OCI-LY7 (cell line): ENCODE data around the gene KIRREL3. TPM values are rescaled to one million over a fixed set of nuclear protein-coding genes. Genes with fewer than 3 reads are reported as not detected.

Experiments used
- BruUV-seq: library from RNA; stranded (reverse); fragments of 400-500 nt; replicated peaks from 2 replicates; lab custom pipeline; 2021; lab: Mats Ljungman, UMichigan
- CTCF ChIA-PET: fragments of 300-600 bp; sonication (Branson Sonifier 250); formaldehyde crosslinking; loops from one replicate; lab custom pipeline; 2022; ENCODE audit warnings: antibody characterized with exemption; ENCODE audit not compliant: unreplicated experiment; lab: Charles Lee
- POLR2A ChIA-PET: fragments of 300-600 bp; sonication (Branson Sonifier 250); formaldehyde crosslinking; loops from one replicate; lab custom pipeline; 2022; ENCODE audit warnings: antibody characterized with exemption; lab: Charles Lee
- DNase-seq: peaks from one replicate; pipeline ENCODE4 v3.0.0-alpha.2; 2015; ENCODE audit warnings: low spot score
- H2AFZ ChIP-seq: fragments of 200-600 bp; sonication (generic), shearing (Covaris generic); 2 replicates; pipeline ENCODE4 v1.6.1; 2014; ENCODE audit warnings: mild to moderate bottlenecking, antibody characterized with exemption, low read length, moderate library complexity
- H3K27ac ChIP-seq: fragments of 200-600 bp; sonication (generic); 2 replicates; pipeline ENCODE4 v1.5.1; 2014; ENCODE audit warnings: mixed run types, low read depth, mild to moderate bottlenecking, moderate library complexity, low read length, inconsistent platforms; ENCODE audit not compliant: poor library complexity, severe bottlenecking
- H3K36me3 ChIP-seq: fragments of 200-600 bp; sonication (generic); 2 replicates; pipeline ENCODE4 v1.6.1; 2014; ENCODE audit warnings: mild to moderate bottlenecking, antibody characterized with exemption, low read length, moderate library complexity, mixed read lengths; ENCODE audit not compliant: insufficient read depth
- H3K4me1 ChIP-seq: fragments of 200-600 bp; sonication (generic); 2 replicates; pipeline ENCODE4 v1.5.1; 2014; ENCODE audit warnings: mild to moderate bottlenecking, low read length; ENCODE audit not compliant: insufficient read depth, poor library complexity, severe bottlenecking
- H3K4me2 ChIP-seq: fragments of 200-600 bp; sonication (generic); 2 replicates; pipeline ENCODE4 v1.6.1; 2014; ENCODE audit warnings: mild to moderate bottlenecking, low read length
- H3K4me3 ChIP-seq: fragments of 200-600 bp; sonication (generic); 2 replicates; pipeline ENCODE4 v1.5.1; 2014; ENCODE audit warnings: mild to moderate bottlenecking, low read depth, low read length; ENCODE audit not compliant: poor library complexity, severe bottlenecking
- H3K79me2 ChIP-seq: fragments of 200-600 bp; sonication (generic); 2 replicates; pipeline ENCODE4 v1.6.1; 2016; ENCODE audit warnings: low read depth, mild to moderate bottlenecking, low read length, moderate library complexity, mixed read lengths; ENCODE audit not compliant: insufficient read depth
- H3K9me2 ChIP-seq: fragments of 200-600 bp; sonication (generic); 2 replicates; pipeline ENCODE4 v1.6.1; 2016; ENCODE audit warnings: mild to moderate bottlenecking, low read length, mixed read lengths; ENCODE audit not compliant: insufficient read depth
- H3K9me3 ChIP-seq: fragments of 200-600 bp; sonication (generic); 2 replicates; pipeline ENCODE4 v1.6.1; 2014; ENCODE audit warnings: mild to moderate bottlenecking, mixed run types, low read length, mixed read lengths
- H4K20me1 ChIP-seq: fragments of 200-600 bp; sonication (generic); 2 replicates; pipeline ENCODE4 v1.6.1; 2014; ENCODE audit warnings: mild to moderate bottlenecking, antibody characterized with exemption, low read length, moderate library complexity, mixed read lengths; ENCODE audit not compliant: insufficient read depth
- EZH2phosphoT487 ChIP-seq: fragments of 200-600 bp; sonication (generic); IDR thresholded peaks from 2 replicates; pipeline ENCODE4 v1.6.1; 2018; ENCODE audit warnings: low read depth, borderline replicate concordance, mild to moderate bottlenecking, mixed run types, antibody characterized with exemption, low read length, moderate library complexity, mixed read lengths
- intact Hi-C: fragments of 100-400 bp; cut with micrococcal nuclease; formaldehyde crosslinking; loops from one replicate; pipeline ENCODE4 v1.10.0; 2022; ENCODE audit not compliant: unreplicated experiment
- total RNA-seq, 2 experiments: library from RNA; depleted of rRNA in 1 of 2; stranded (reverse); fragments of >200 nt in 1 of 2; shearing (Covaris generic) in 1 of 2; gene quantifications; 2 replicates each; pipeline ENCODE4 v1.2.3, GENCODE V29; 2014 to 2022
- TF ChIP-seq, protein P1 (sequence below): fragments of 200-600 bp; sonication (generic); conservative IDR thresholded peaks from 2 replicates; pipeline ENCODE4 v1.5.1; 2014; ENCODE audit warnings: mild to moderate bottlenecking, antibody characterized with exemption, low read length, moderate library complexity, mixed read lengths

KIRREL3 gene
- total RNA-seq, 2 experiments from 2014 or later, result not detected

DNA sequence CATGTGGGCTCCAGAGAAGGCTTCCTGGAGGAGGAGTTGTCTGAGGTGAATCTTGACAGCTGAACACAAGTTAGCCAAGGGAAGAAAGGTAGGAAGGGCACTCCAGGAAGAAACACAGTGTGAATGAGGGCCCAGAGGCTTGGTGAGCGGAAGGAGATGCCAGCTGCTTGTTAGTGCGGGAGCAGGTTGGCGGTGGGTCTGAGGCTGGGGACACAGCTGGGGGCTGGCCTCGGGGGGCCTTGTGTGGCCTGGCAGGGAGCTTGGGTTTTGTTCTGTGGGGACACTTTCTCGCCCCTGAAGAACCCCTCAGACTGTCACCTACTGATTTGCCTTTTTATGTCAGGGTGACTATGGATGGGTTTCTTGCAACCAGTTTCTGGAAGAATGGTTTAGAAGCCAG, 485.1 kb downstream of the KIRREL3 start:
- no peak for TF ChIP-seq EZH2phosphoT487
- TF ChIP-seq, protein P1, sequence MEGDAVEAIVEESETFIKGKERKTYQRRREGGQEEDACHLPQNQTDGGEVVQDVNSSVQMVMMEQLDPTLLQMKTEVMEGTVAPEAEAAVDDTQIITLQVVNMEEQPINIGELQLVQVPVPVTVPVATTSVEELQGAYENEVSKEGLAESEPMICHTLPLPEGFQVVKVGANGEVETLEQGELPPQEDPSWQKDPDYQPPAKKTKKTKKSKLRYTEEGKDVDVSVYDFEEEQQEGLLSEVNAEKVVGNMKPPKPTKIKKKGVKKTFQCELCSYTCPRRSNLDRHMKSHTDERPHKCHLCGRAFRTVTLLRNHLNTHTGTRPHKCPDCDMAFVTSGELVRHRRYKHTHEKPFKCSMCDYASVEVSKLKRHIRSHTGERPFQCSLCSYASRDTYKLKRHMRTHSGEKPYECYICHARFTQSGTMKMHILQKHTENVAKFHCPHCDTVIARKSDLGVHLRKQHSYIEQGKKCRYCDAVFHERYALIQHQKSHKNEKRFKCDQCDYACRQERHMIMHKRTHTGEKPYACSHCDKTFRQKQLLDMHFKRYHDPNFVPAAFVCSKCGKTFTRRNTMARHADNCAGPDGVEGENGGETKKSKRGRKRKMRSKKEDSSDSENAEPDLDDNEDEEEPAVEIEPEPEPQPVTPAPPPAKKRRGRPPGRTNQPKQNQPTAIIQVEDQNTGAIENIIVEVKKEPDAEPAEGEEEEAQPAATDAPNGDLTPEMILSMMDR, result no peak

DNA sequence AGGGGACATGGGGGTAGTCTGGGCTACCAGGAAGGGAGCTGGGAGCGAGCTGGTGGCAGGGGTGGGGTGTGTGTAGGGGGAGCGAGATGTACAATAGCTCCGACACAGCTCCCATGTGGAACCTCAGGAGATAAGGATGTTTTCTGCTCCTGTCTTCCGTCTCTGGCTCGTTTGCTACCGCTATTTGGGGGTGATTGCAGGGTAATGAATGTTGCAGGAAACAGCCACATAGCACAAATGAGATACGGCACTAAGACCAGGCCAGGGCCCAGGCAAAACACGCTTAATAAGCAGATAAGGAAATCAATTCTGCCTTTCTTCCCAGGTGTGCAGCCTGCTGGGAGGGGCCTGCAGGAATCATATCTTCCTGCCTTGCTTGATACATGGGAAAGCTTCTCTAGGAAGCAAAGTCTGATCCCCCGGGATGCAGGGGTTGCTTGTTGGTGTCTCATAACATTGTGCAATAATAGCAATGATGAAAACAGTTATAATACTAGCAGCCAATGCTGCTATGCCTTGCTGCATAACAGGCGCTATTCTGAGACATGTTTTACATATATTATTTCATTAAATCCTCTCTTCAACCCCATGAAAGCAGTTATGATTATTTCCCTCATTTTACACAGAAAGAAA, 486.4 kb downstream of the KIRREL3 start:
- intact Hi-C loops, result no loop called here
- no peaks in the 10 kb centered on the region for H3K4me1 ChIP-seq
- CTCF ChIA-PET, result no interaction called here
- POLR2A ChIA-PET, result no interaction called here
- TF ChIP-seq, protein P1, result no peak
- TF ChIP-seq EZH2phosphoT487, result no peak
- no peak overlapping the region for H3K27ac ChIP-seq
- no peaks in the 10 kb centered on the region for H3K9me3 ChIP-seq
- H3K4me2 ChIP-seq, result no peak overlapping the region
- H3K4me3 ChIP-seq, result no peak overlapping the region
- no peak for DNase-seq
- no peaks in the 10 kb centered on the region for H3K79me2 ChIP-seq
- H4K20me1 ChIP-seq, result no peaks in the 10 kb centered on the region
- no TSS peak for BruUV-seq
- no peaks in the 10 kb centered on the region for H3K36me3 ChIP-seq
- no peak overlapping the region for H2AFZ ChIP-seq
- H3K9me2 ChIP-seq, result no peaks in the 10 kb centered on the region

More for the DNA sequence above, 485.1 kb downstream of the KIRREL3 start:
- H3K4me3 ChIP-seq, result no peak overlapping the region
- ChIA-PET POLR2A (interaction anchor here (1.1 kb wide), 1 partner anchor 10 kb away, joined by 3 read pairs; no protein-coding TSS in a partner anchor), CTCF (no interaction called here)
- no peak overlapping the region for H2AFZ ChIP-seq
- no peak for DNase-seq
- H3K36me3 ChIP-seq, result no peaks in the 10 kb centered on the region
- no peaks in the 10 kb centered on the region for H3K79me2 ChIP-seq
- H3K9me2 ChIP-seq, result no peaks in the 10 kb centered on the region
- intact Hi-C loops, result no loop called here
- H4K20me1 ChIP-seq, result no peaks in the 10 kb centered on the region
- no peak overlapping the region for H3K27ac ChIP-seq
- H3K9me3 ChIP-seq, result no peaks in the 10 kb centered on the region
- H3K4me1 ChIP-seq, result no peaks in the 10 kb centered on the region
- H3K4me2 ChIP-seq, result no peak overlapping the region
- no TSS peak for BruUV-seq
